T-helper 22 cell (primary cell): ENCODE results near the gene FLT3.

ENCODE experiments used
- DNase-seq: peaks from one replicate; pipeline ENCODE4 v3.0.0-alpha.2; 2020; ENCODE audit warnings: low read depth

Gene FLT3

GRCh38 chr13:27960362-27961226 lies 139.8 kb downstream of the FLT3 start:
- no peak for DNase-seq

- DNase-seq: no peak
Measured at GRCh38 chr13:27959976-27960361, 140.4 kb downstream of the FLT3 start.

GRCh38 chr13:27956576-27957300 lies 143.6 kb downstream of the FLT3 start:
- no peak for DNase-seq

- no peak for DNase-seq
Measured at GRCh38 chr13:27955014-27955591, 145.3 kb downstream of the FLT3 start.

- DNase-seq: no peak
Measured at GRCh38 chr13:27954406-27954851, 145.9 kb downstream of the FLT3 start.

- DNase-seq: no peak
Measured at GRCh38 chr13:27953676-27954405, 146.5 kb downstream of the FLT3 start.
